Activated T-helper 1 cell treated with Interleukin-2 at 50 U/mL for 16 hours (primary cell): ENCODE data around the gene CAPRIN2.

ENCODE experiments used
- DNase-seq: peaks from one replicate; pipeline ENCODE4 v3.0.0-alpha.2; 2020; ENCODE audit warnings: low read depth

Gene CAPRIN2

GRCh38 chr12:30764251-30764650 is 9.5 kb upstream of the CAPRIN2 start:
- no peak for DNase-seq

GRCh38 chr12:30763053-30763452 is 8.3 kb upstream of the CAPRIN2 start:
- DNase-seq, result no peak

GRCh38 chr12:30761730-30762129 is 7.0 kb upstream of the CAPRIN2 start:
- DNase-seq, result no peak

GRCh38 chr12:30757316-30757715 is 2.6 kb upstream of the CAPRIN2 start:
- DNase-seq, result no peak

- DNase-seq, result no peak
These were observed 1.3 kb upstream of the CAPRIN2 start for GRCh38 chr12:30756074-30756473.

- DNase-seq, result no peak
These were observed 628 bp upstream of the CAPRIN2 start for GRCh38 chr12:30755395-30755762.

- no peak for DNase-seq
These were observed 385 bp downstream of the CAPRIN2 start for GRCh38 chr12:30754383-30754749.

- DNase-seq, result no peak
These were observed 884 bp downstream of the CAPRIN2 start for GRCh38 chr12:30753751-30754382.

GRCh38 chr12:30753233-30753632 is 1.5 kb downstream of the CAPRIN2 start:
- no peak for DNase-seq

- no peak for DNase-seq
These were observed 2.5 kb downstream of the CAPRIN2 start for GRCh38 chr12:30752255-30752654.

- no peak for DNase-seq
These were observed 6.6 kb downstream of the CAPRIN2 start for GRCh38 chr12:30748147-30748546.

GRCh38 chr12:30746190-30746589 is 8.6 kb downstream of the CAPRIN2 start:
- DNase-seq, result no peak

- no peak for DNase-seq
These were observed 10.4 kb downstream of the CAPRIN2 start for GRCh38 chr12:30744321-30744720.

- DNase-seq, result no peak
These were observed 14.5 kb downstream of the CAPRIN2 start for GRCh38 chr12:30740274-30740673.

GRCh38 chr12:30739020-30739419 is 15.7 kb downstream of the CAPRIN2 start:
- DNase-seq, result no peak

- DNase-seq, result no peak
These were observed 21.7 kb downstream of the CAPRIN2 start for GRCh38 chr12:30732954-30733637.

GRCh38 chr12:30730011-30730410 is 24.7 kb downstream of the CAPRIN2 start:
- no peak for DNase-seq

GRCh38 chr12:30729547-30729946 is 25.2 kb downstream of the CAPRIN2 start:
- DNase-seq, result no peak

GRCh38 chr12:30726647-30727046 is 28.1 kb downstream of the CAPRIN2 start:
- DNase-seq, result no peak

- no peak for DNase-seq
These were observed 29.0 kb downstream of the CAPRIN2 start for GRCh38 chr12:30725739-30726138.

- DNase-seq, result no peak
These were observed 35.7 kb downstream of the CAPRIN2 start for GRCh38 chr12:30719060-30719459.

- DNase-seq, result no peak
These were observed 47.0 kb downstream of the CAPRIN2 start for GRCh38 chr12:30707613-30708342.

- no peak for DNase-seq
These were observed 48.3 kb downstream of the CAPRIN2 start for GRCh38 chr12:30706476-30706875.
